HEK293 (cell line): ENCODE results near the gene NDUFS1.

Source experiments
- CTCF ChIA-PET: fragments of 350-600 bp; formaldehyde crosslinking; extraction: SDS; loops from one replicate; lab custom pipeline; 2021; ENCODE audit warnings: antibody characterized with exemption; lab: Yijun Ruan, JAX
- POLR2A ChIA-PET: fragments of 300-600 bp; formaldehyde crosslinking; extraction: SDS; loops from one replicate; lab custom pipeline; 2020; ENCODE audit warnings: antibody characterized with exemption, inconsistent platforms; lab: Yijun Ruan, JAX
- H3K27ac ChIP-seq: fragments of 200-500 bp; sonication (Bioruptor generic); 2 replicates; pipeline ENCODE4 v1.5.1; 2014; ENCODE audit warnings: low read depth, low read length, control low read depth, inconsistent platforms; ENCODE audit errors: extremely low read depth
- H3K36me3 ChIP-seq, 2 experiments: fragments of 200-500 bp in 1 of 2; sonication (Bioruptor generic) in 1 of 2; 1 replicate in 1 of 2; 2 replicates in 1 of 2; pipeline ENCODE4 v1.5.1; 2014 to 2017; ENCODE audit warnings: inconsistent platforms in 2 of 2, low read length in 2 of 2; ENCODE audit not compliant: control insufficient read depth in 2 of 2, insufficient read depth in 1 of 2
- H3K4me1 ChIP-seq: fragments of 200-500 bp; sonication (Bioruptor generic); 2 replicates; pipeline ENCODE4 v1.5.1; 2014; ENCODE audit warnings: mild to moderate bottlenecking, low read length, inconsistent platforms; ENCODE audit not compliant: control insufficient read depth, insufficient read depth
- H3K4me3 ChIP-seq: 2 replicates; pipeline ENCODE4 v1.5.1; 2011; ENCODE audit warnings: low read depth, mild to moderate bottlenecking, control low read depth, low read length, moderate library complexity
- H3K9me3 ChIP-seq: fragments of 200-500 bp; sonication (Bioruptor generic); 2 replicates; pipeline ENCODE4 v1.5.1; 2014; ENCODE audit warnings: low read depth, low read length, inconsistent platforms; ENCODE audit not compliant: control insufficient read depth, insufficient read depth
- FEZF1 ChIP-seq: fragments of 450-650 bp; formaldehyde crosslinking; IDR thresholded peaks from 2 replicates; pipeline ENCODE4 v1.5.1; 2016; ENCODE audit warnings: missing biosample characterization, missing genetic modification characterization
- GLI2 ChIP-seq: fragments of 450-650 bp; formaldehyde crosslinking; IDR thresholded peaks from 2 replicates; pipeline ENCODE4; 2017; ENCODE audit warnings: missing biosample characterization, missing genetic modification characterization, low read depth, borderline replicate concordance
- GLI4 ChIP-seq: fragments of 450-650 bp; formaldehyde crosslinking; IDR thresholded peaks from 2 replicates; pipeline ENCODE4 v1.5.1; 2016; ENCODE audit warnings: missing biosample characterization, missing genetic modification characterization
- GLIS2 ChIP-seq: fragments of 450-650 bp; formaldehyde crosslinking; IDR thresholded peaks from 2 replicates; pipeline ENCODE4 v1.5.1; 2016; ENCODE audit warnings: missing biosample characterization, missing genetic modification characterization
- HOXA7 ChIP-seq: sonication (generic); formaldehyde crosslinking; IDR thresholded peaks from 2 replicates; pipeline ENCODE4 v1.8.1; 2022; ENCODE audit warnings: missing genetic modification reagents, borderline replicate concordance
- HOXC10 ChIP-seq: sonication (generic); formaldehyde crosslinking; IDR thresholded peaks from 2 replicates; pipeline ENCODE4 v1.8.1; 2023; ENCODE audit warnings: mild to moderate bottlenecking, missing genetic modification reagents
- HOXD13 ChIP-seq: sonication (generic); formaldehyde crosslinking; IDR thresholded peaks from 2 replicates; pipeline ENCODE4 v1.8.0; 2022; ENCODE audit warnings: missing genetic modification reagents, borderline replicate concordance
- WT1 ChIP-seq: fragments of 450-650 bp; formaldehyde crosslinking; IDR thresholded peaks from 2 replicates; pipeline ENCODE4 v1.5.1; 2016; ENCODE audit warnings: missing biosample characterization, missing genetic modification characterization
- ZBTB1 ChIP-seq: fragments of 450-650 bp; formaldehyde crosslinking; IDR thresholded peaks from 2 replicates; pipeline ENCODE4 v1.5.1; 2016; ENCODE audit warnings: missing biosample characterization, missing genetic modification characterization
- ZNF138 ChIP-seq: fragments of 450-650 bp; formaldehyde crosslinking; IDR thresholded peaks from 2 replicates; pipeline ENCODE4 v1.5.1; 2016; ENCODE audit warnings: missing biosample characterization, missing genetic modification characterization, borderline replicate concordance
- ZNF146 ChIP-seq: fragments of 450-650 bp; formaldehyde crosslinking; IDR thresholded peaks from 2 replicates; pipeline ENCODE4 v1.5.1; 2016; ENCODE audit warnings: missing biosample characterization, missing genetic modification characterization
- ZNF174 ChIP-seq: fragments of 450-650 bp; formaldehyde crosslinking; IDR thresholded peaks from 2 replicates; pipeline ENCODE4 v1.5.0; 2017; ENCODE audit warnings: missing biosample characterization, mild to moderate bottlenecking, missing genetic modification characterization
- ZNF211 ChIP-seq: fragments of 450-650 bp; formaldehyde crosslinking; IDR thresholded peaks from 2 replicates; pipeline ENCODE4 v1.5.1; 2016; ENCODE audit warnings: low read depth, missing biosample characterization, missing genetic modification characterization
- ZNF23 ChIP-seq: fragments of 450-650 bp; formaldehyde crosslinking; IDR thresholded peaks from 2 replicates; pipeline ENCODE4 v1.5.1; 2016; ENCODE audit warnings: missing biosample characterization, missing genetic modification characterization, borderline replicate concordance
- ZNF311 ChIP-seq: fragments of 450-650 bp; formaldehyde crosslinking; IDR thresholded peaks from 2 replicates; pipeline ENCODE4 v1.5.1; 2017; ENCODE audit warnings: missing biosample characterization, missing genetic modification characterization, borderline replicate concordance
- ZNF335 ChIP-seq: fragments of 450-650 bp; formaldehyde crosslinking; conservative IDR thresholded peaks from 2 replicates; pipeline ENCODE4 v1.5.1; 2016; ENCODE audit warnings: missing biosample characterization, missing genetic modification characterization
- ZNF350 ChIP-seq: fragments of 450-650 bp; formaldehyde crosslinking; IDR thresholded peaks from 2 replicates; pipeline ENCODE4 v1.5.0; 2017; ENCODE audit warnings: missing biosample characterization, mild to moderate bottlenecking, missing genetic modification characterization
- ZNF354C ChIP-seq: fragments of 450-650 bp; formaldehyde crosslinking; IDR thresholded peaks from 2 replicates; pipeline ENCODE4 v1.5.1; 2016; ENCODE audit warnings: missing biosample characterization, missing genetic modification characterization, low read depth, borderline replicate concordance
- ZNF37A ChIP-seq: fragments of 450-650 bp; IDR thresholded peaks from 2 replicates; pipeline ENCODE4 v1.5.1; 2018; ENCODE audit warnings: missing biosample characterization, missing genetic modification characterization
- ZNF48 ChIP-seq: fragments of 450-650 bp; formaldehyde crosslinking; IDR thresholded peaks from 2 replicates; pipeline ENCODE4 v1.5.1; 2016; ENCODE audit warnings: missing biosample characterization, missing genetic modification characterization
- ZNF560 ChIP-seq: fragments of 450-650 bp; formaldehyde crosslinking; IDR thresholded peaks from 2 replicates; pipeline ENCODE4 v1.5.1; 2017; ENCODE audit warnings: missing biosample characterization, missing genetic modification characterization, borderline replicate concordance
- ZNF624 ChIP-seq: fragments of 450-650 bp; formaldehyde crosslinking; IDR thresholded peaks from 2 replicates; pipeline ENCODE4 v1.5.1; 2017; ENCODE audit warnings: missing biosample characterization, missing genetic modification characterization
- ZNF626 ChIP-seq: fragments of 450-650 bp; sonication (Bioruptor Pico); formaldehyde crosslinking; IDR thresholded peaks from 2 replicates; pipeline ENCODE4 v1.5.1; 2018; ENCODE audit warnings: missing biosample characterization, missing genetic modification characterization, inconsistent platforms
- ZNF747 ChIP-seq: fragments of 450-650 bp; formaldehyde crosslinking; IDR thresholded peaks from 2 replicates; pipeline ENCODE4 v1.5.1; 2016; ENCODE audit warnings: missing biosample characterization, missing genetic modification characterization
- ZNF792 ChIP-seq: fragments of 450-650 bp; formaldehyde crosslinking; IDR thresholded peaks from 2 replicates; pipeline ENCODE4 v1.5.1; 2016; ENCODE audit warnings: missing biosample characterization, missing genetic modification characterization
- ZNF830 ChIP-seq: fragments of 450-650 bp; IDR thresholded peaks from 2 replicates; pipeline ENCODE4 v1.5.0; 2018; ENCODE audit warnings: missing biosample characterization, missing genetic modification characterization, low read depth, mild to moderate bottlenecking, moderate library complexity
- TF ChIP-seq, protein P1 (sequence below): fragments of 450-650 bp; formaldehyde crosslinking; IDR thresholded peaks from 2 replicates; pipeline ENCODE4 v1.5.1; 2016; ENCODE audit warnings: missing biosample characterization, missing genetic modification characterization
- TF ChIP-seq, protein P2 (sequence below): fragments of 450-650 bp; formaldehyde crosslinking; IDR thresholded peaks from 2 replicates; pipeline ENCODE4; 2016; ENCODE audit warnings: missing biosample characterization, missing genetic modification characterization
- TF ChIP-seq, protein P3 (sequence below): fragments of 450-650 bp; formaldehyde crosslinking; IDR thresholded peaks from 2 replicates; pipeline ENCODE4 v1.5.1; 2016; ENCODE audit warnings: missing biosample characterization, missing genetic modification characterization
- TF ChIP-seq, protein P4 (sequence below): fragments of 450-650 bp; formaldehyde crosslinking; IDR thresholded peaks from 2 replicates; pipeline ENCODE4 v1.5.1; 2016; ENCODE audit warnings: missing biosample characterization, missing genetic modification characterization
- TF ChIP-seq, protein P5 (sequence below): fragments of 450-650 bp; formaldehyde crosslinking; IDR thresholded peaks from 2 replicates; pipeline ENCODE4 v1.5.1; 2016; ENCODE audit warnings: missing biosample characterization, missing genetic modification characterization
- TF ChIP-seq, protein P6 (sequence below): fragments of 450-650 bp; formaldehyde crosslinking; IDR thresholded peaks from 2 replicates; pipeline ENCODE4 v1.5.0; 2017; ENCODE audit warnings: missing biosample characterization, missing genetic modification characterization, borderline replicate concordance

Gene NDUFS1

DNA sequence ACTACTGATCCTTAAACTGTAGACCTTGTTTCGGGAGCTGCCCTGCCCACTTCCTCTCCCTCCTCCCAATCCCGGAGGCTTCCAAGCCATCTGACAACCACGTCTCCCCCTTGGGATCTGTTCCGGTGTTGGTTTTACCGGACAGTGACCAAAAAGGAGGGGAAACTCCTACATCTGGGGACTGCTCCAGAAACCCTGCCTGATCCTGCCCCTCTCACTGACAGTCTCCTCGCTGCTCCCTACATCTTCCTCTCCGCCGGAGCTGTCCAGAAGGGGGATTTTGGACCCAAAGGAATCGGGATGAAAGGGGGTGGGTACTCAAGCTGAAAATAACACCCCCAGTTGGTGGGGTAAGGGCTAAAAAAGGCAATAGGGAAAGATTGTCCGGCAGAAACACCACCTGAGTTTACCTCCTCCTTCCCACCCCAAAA, 74.8 kb downstream of the NDUFS1 start:
- Histone ChIP-seq H3K4me3 (peak overlapping the region; percentile 77), H3K9me3 (no peaks in the 10 kb centered on the region), H3K36me3 (peaks cover 0 to 2% of the 10 kb centered on the region in 2 experiments; a peak in 2 of 3 replicates), H3K27ac (peak overlapping the region; percentile 99), H3K4me1 (no peaks in the 10 kb centered on the region)
- CTCF ChIA-PET = interaction anchor here (0.6 to 0.7 kb wide), 2 partner anchors 82 to 1718 kb away, joined by 3 read pairs; no protein-coding TSS in a partner anchor
- POLR2A ChIA-PET = interaction anchor here (0.6 to 1.1 kb wide), 3 partner anchors 11 to 1644 kb away, joined by 3 to 4 read pairs (median 3); partner anchors contain the start of genes EEF1B2 and NDUFS1
- TF ChIP-seq ZNF624 (tag by site-specific recombination) (no peak), FEZF1 (tag by site-specific recombination) (no peak), ZNF747 (tag by site-specific recombination) (no peak), ZNF311 (tag by site-specific recombination) (no peak), ZBTB1 (tag by site-specific recombination) (no peak), ZNF350 (tag by site-specific recombination) (no peak), ZNF37A (tag by site-specific recombination) (no peak), ZNF146 (tag by site-specific recombination) (no peak), ZNF335 (tag by site-specific recombination) (peak; percentile 74), ZNF792 (tag by site-specific recombination) (no peak), ZNF211 (tag by site-specific recombination) (no peak), ZNF560 (tag by site-specific recombination) (no peak), ZNF138 (tag by site-specific recombination) (no peak), HOXD13 (no peak), WT1 (tag by site-specific recombination) (peak; percentile 74), GLIS2 (tag by site-specific recombination) (no peak), GLI4 (tag by site-specific recombination) (no peak), ZNF830 (tag by site-specific recombination) (no peak), ZNF626 (no peak), ZNF48 (tag by site-specific recombination) (no peak), ZNF23 (tag by site-specific recombination) (no peak), HOXC10 (CRISPR knock-in tag) (no peak), GLI2 (tag by site-specific recombination) (no peak), ZNF354C (tag by site-specific recombination) (no peak), HOXA7 (CRISPR knock-in tag) (no peak), ZNF174 (tag by site-specific recombination) (no peak)
- TF ChIP-seq, protein P1, sequence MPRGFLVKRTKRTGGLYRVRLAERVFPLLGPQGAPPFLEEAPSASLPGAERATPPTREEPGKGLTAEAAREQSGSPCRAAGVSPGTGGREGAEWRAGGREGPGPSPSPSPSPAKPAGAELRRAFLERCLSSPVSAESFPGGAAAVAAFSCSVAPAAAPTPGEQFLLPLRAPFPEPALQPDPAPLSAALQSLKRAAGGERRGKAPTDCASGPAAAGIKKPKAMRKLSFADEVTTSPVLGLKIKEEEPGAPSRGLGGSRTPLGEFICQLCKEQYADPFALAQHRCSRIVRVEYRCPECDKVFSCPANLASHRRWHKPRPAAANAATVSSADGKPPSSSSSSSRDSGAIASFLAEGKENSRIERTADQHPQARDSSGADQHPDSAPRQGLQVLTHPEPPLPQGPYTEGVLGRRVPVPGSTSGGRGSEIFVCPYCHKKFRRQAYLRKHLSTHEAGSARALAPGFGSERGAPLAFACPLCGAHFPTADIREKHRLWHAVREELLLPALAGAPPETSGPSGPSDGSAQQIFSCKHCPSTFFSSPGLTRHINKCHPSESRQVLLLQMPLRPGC (tag by site-specific recombination) = no peak
- TF ChIP-seq, protein P2, sequence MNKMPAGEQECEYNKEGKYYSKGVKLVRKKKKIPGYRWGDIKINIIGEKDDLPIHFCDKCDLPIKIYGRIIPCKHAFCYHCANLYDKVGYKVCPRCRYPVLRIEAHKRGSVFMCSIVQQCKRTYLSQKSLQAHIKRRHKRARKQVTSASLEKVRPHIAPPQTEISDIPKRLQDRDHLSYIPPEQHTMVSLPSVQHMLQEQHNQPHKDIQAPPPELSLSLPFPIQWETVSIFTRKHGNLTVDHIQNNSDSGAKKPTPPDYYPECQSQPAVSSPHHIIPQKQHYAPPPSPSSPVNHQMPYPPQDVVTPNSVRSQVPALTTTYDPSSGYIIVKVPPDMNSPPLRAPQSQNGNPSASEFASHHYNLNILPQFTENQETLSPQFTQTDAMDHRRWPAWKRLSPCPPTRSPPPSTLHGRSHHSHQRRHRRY (tag by site-specific recombination) = no peak
- TF ChIP-seq, protein P3, sequence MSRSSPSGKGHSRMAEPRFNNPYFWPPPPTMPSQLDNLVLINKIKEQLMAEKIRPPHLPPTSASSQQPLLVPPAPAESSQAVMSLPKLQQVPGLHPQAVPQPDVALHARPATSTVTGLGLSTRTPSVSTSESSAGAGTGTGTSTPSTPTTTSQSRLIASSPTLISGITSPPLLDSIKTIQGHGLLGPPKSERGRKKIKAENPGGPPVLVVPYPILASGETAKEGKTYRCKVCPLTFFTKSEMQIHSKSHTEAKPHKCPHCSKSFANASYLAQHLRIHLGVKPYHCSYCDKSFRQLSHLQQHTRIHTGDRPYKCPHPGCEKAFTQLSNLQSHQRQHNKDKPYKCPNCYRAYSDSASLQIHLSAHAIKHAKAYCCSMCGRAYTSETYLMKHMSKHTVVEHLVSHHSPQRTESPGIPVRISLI (tag by site-specific recombination) = no peak
- TF ChIP-seq, protein P4, sequence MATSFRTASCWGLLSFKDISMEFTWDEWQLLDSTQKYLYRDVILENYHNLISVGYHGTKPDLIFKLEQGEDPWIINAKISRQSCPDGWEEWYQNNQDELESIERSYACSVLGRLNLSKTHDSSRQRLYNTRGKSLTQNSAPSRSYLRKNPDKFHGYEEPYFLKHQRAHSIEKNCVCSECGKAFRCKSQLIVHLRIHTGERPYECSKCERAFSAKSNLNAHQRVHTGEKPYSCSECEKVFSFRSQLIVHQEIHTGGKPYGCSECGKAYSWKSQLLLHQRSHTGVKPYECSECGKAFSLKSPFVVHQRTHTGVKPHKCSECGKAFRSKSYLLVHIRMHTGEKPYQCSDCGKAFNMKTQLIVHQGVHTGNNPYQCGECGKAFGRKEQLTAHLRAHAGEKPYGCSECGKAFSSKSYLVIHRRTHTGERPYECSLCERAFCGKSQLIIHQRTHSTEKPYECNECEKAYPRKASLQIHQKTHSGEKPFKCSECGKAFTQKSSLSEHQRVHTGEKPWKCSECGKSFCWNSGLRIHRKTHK = no peak
- TF ChIP-seq, protein P5, sequence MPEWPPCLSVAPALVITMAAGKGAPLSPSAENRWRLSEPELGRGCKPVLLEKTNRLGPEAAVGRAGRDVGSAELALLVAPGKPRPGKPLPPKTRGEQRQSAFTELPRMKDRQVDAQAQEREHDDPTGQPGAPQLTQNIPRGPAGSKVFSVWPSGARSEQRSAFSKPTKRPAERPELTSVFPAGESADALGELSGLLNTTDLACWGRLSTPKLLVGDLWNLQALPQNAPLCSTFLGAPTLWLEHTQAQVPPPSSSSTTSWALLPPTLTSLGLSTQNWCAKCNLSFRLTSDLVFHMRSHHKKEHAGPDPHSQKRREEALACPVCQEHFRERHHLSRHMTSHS (tag by site-specific recombination) = no peak
- TF ChIP-seq, protein P6, sequence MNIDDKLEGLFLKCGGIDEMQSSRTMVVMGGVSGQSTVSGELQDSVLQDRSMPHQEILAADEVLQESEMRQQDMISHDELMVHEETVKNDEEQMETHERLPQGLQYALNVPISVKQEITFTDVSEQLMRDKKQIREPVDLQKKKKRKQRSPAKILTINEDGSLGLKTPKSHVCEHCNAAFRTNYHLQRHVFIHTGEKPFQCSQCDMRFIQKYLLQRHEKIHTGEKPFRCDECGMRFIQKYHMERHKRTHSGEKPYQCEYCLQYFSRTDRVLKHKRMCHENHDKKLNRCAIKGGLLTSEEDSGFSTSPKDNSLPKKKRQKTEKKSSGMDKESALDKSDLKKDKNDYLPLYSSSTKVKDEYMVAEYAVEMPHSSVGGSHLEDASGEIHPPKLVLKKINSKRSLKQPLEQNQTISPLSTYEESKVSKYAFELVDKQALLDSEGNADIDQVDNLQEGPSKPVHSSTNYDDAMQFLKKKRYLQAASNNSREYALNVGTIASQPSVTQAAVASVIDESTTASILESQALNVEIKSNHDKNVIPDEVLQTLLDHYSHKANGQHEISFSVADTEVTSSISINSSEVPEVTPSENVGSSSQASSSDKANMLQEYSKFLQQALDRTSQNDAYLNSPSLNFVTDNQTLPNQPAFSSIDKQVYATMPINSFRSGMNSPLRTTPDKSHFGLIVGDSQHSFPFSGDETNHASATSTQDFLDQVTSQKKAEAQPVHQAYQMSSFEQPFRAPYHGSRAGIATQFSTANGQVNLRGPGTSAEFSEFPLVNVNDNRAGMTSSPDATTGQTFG (tag by site-specific recombination) = no peak
